Small intestine (tissue), 7 donors: ENCODE results near the gene DDR2. TPM values are rescaled to one million over a fixed set of nuclear protein-coding genes. Genes with fewer than 3 reads are reported as not detected.

Source experiments
- DNase-seq, 2 donors: peaks; one replicate each; pipeline versions ENCODE4 v3.0.0 to v3.0.0-alpha.2; 2013
- FAIRE-seq: peaks from 2 replicates; lab custom pipeline; 2012; peaks lifted over from hg19 to GRCh38; lab: Jason Lieb, UNC
- H3K27ac ChIP-seq, 3 donors: one replicate each; pipeline ENCODE4 v1.5.1; 2013; ENCODE audit warnings: low read length in 2 of 3, mild to moderate bottlenecking in 2 of 3, control low read depth in 1 of 3, inconsistent platforms in 1 of 3, low read depth in 1 of 3, moderate library complexity in 1 of 3
- H3K27me3 ChIP-seq, 3 donors: one replicate each; pipeline ENCODE4 v1.6.1; 2013; ENCODE audit warnings: low read length in 3 of 3, inconsistent platforms in 1 of 3; ENCODE audit not compliant: control insufficient read depth in 3 of 3, insufficient read depth in 3 of 3
- H3K36me3 ChIP-seq, 3 donors: one replicate each; pipeline ENCODE4 v1.6.1; 2013; ENCODE audit warnings: low read length in 3 of 3, inconsistent platforms in 1 of 3, low read depth in 1 of 3, mild to moderate bottlenecking in 1 of 3, moderate library complexity in 1 of 3; ENCODE audit not compliant: control insufficient read depth in 3 of 3, insufficient read depth in 2 of 3
- H3K4me1 ChIP-seq, 3 donors: one replicate each; pipeline ENCODE4 v1.6.1; 2013; ENCODE audit warnings: low read length in 2 of 3, inconsistent platforms in 1 of 3, low read depth in 1 of 3, mild to moderate bottlenecking in 1 of 3, moderate library complexity in 1 of 3; ENCODE audit not compliant: control insufficient read depth in 3 of 3, insufficient read depth in 2 of 3
- H3K4me3 ChIP-seq, 3 donors: one replicate each; pipeline ENCODE4 v1.5.1; 2013; ENCODE audit warnings: low read length in 3 of 3, control low read depth in 1 of 3, inconsistent platforms in 1 of 3, low read depth in 1 of 3, mild to moderate bottlenecking in 1 of 3, moderate library complexity in 1 of 3
- H3K9me3 ChIP-seq, 2 donors: one replicate each; pipeline ENCODE4 v1.6.1; 2013; ENCODE audit warnings: low read depth in 1 of 2, low read length in 1 of 2; ENCODE audit not compliant: control insufficient read depth in 2 of 2, insufficient read depth in 1 of 2
- WGBS, 3 donors: extraction: QIAGEN DNeasy Blood & Tissue Kit; methylation state at CpG; one replicate each; pipeline ENCODE4 v1.1.7; 2013; 5-methylcytosine and 5-hydroxymethylcytosine counted together
- polyA plus RNA-seq, 4 donors: library from polyadenylated mRNA; stranded (reverse) in 3 of 4; unstranded in 1 of 4; fragments of 200-250 nt in 3 of 4; fragments of 120-200 nt in 1 of 4; gene quantifications; one replicate each; pipeline versions ENCODE4 v1.2.1 to v1.2.3, GENCODE V29; 2013
- donor health status: healthy with polysubstance abuse.
- donor health status: control.
- donor health status: control.
- donor health status: Bipolar disorder and iron deficiency.
- donor health status: healthy.

The DDR2 gene
- polyA plus RNA-seq, 4 donors, result 0.89 to 11.1 (median 5.3) TPM

- H3K9me3 ChIP-seq, result no peaks in the 10 kb centered on the region
- no peak for FAIRE-seq
- H3K4me3 ChIP-seq, result peak overlapping the region in 1 of 3 donors; percentile 50
- no peaks in the 10 kb centered on the region for H3K27me3 ChIP-seq
- WGBS, 3 donors, result 57 to 76% (median 75%) methylated on average over 4 of the region's 4 CpGs
- peaks cover 0 to 3% (median 2%) of the 10 kb centered on the region in 3 donors for H3K4me1 ChIP-seq
- DNase-seq, result no peak
- H3K27ac ChIP-seq, result peak overlapping the region in 2 of 3 donors; percentile 80 to 83
- H3K36me3 ChIP-seq, result no peaks in the 10 kb centered on the region
Measured at GRCh38 chr1:162632698-162633080, 425 bp downstream of the DDR2 start.

- FAIRE-seq, result no peak
- Histone ChIP-seq H3K4me1 (peaks cover 0 to 3% (median 2%) of the 10 kb centered on the region in 3 donors), H3K36me3 (no peaks in the 10 kb centered on the region), H3K9me3 (no peaks in the 10 kb centered on the region), H3K4me3 (peak overlapping the region in 1 of 3 donors; percentile 50), H3K27me3 (no peaks in the 10 kb centered on the region), H3K27ac (peak overlapping the region in 2 of 3 donors; percentile 80 to 83)
- WGBS, 3 donors, result 70 to 85% (median 82%) methylated on average over 8 of the region's 8 CpGs
- DNase-seq, result peak in 1 of 2 donors; percentile 13
Measured at GRCh38 chr1:162633081-162633762, 958 bp downstream of the DDR2 start.

GRCh38 chr1:162635418-162635817 lies 3.2 kb downstream of the DDR2 start:
- 70 to 90% (median 80%) methylated on average over 4 of the region's 4 CpGs for WGBS, 3 donors
- H3K36me3 ChIP-seq, result no peaks in the 10 kb centered on the region
- FAIRE-seq (no peak), DNase-seq (no peak)
- no peak overlapping the region for H3K4me3 ChIP-seq
- H3K4me1 ChIP-seq, result peaks cover 0 to under 1% (median 0%) of the 10 kb centered on the region in 3 donors
- H3K27me3 ChIP-seq, result no peaks in the 10 kb centered on the region
- H3K9me3 ChIP-seq, result no peaks in the 10 kb centered on the region
- peak overlapping the region in 1 of 3 donors; percentile 22 for H3K27ac ChIP-seq

- DNase-seq, result no peak
- 92 to 94% (median 93%) methylated on average over 6 to 7 of the region's 7 CpGs for WGBS, 3 donors
- FAIRE-seq, result no peak
- no peaks in the 10 kb centered on the region for H3K36me3 ChIP-seq
- no peak overlapping the region for H3K27ac ChIP-seq
- no peaks in the 10 kb centered on the region for H3K9me3 ChIP-seq
- H3K4me1 ChIP-seq, result no peaks in the 10 kb centered on the region
- H3K4me3 ChIP-seq, result no peak overlapping the region
- H3K27me3 ChIP-seq, result no peaks in the 10 kb centered on the region
Measured at GRCh38 chr1:162639718-162640117, 7.5 kb downstream of the DDR2 start.

- no peaks in the 10 kb centered on the region for H3K9me3 ChIP-seq
- DNase-seq, result no peak
- no peak overlapping the region for H3K4me3 ChIP-seq
- FAIRE-seq, result no peak
- no peaks in the 10 kb centered on the region for H3K4me1 ChIP-seq
- H3K27me3 ChIP-seq, result no peaks in the 10 kb centered on the region
- H3K36me3 ChIP-seq, result no peaks in the 10 kb centered on the region
- WGBS, 3 donors, result 91 to 93% (median 92%) methylated on average over 2 of the region's 2 CpGs
- H3K27ac ChIP-seq, result no peak overlapping the region
Measured at GRCh38 chr1:162641114-162641513, 8.8 kb downstream of the DDR2 start.

- H3K4me1 ChIP-seq, result peaks cover 0 to 4% (median 0%) of the 10 kb centered on the region in 3 donors
- H3K36me3 ChIP-seq, result no peaks in the 10 kb centered on the region
- DNase-seq (no peak), FAIRE-seq (no peak)
- H3K4me3 ChIP-seq, result no peak overlapping the region
- H3K27ac ChIP-seq, result no peak overlapping the region
- WGBS, 3 donors, result 93 to 97% (median 95%) methylated on average over 3 of the region's 3 CpGs
- no peaks in the 10 kb centered on the region for H3K27me3 ChIP-seq
- no peaks in the 10 kb centered on the region for H3K9me3 ChIP-seq
Measured at GRCh38 chr1:162644986-162645314, 12.7 kb downstream of the DDR2 start.

GRCh38 chr1:162645666-162646065 lies 13.4 kb downstream of the DDR2 start:
- Histone ChIP-seq H3K9me3 (no peaks in the 10 kb centered on the region), H3K36me3 (no peaks in the 10 kb centered on the region), H3K4me1 (peaks cover 0 to 4% (median 0%) of the 10 kb centered on the region in 3 donors), H3K27ac (no peak overlapping the region), H3K4me3 (no peak overlapping the region), H3K27me3 (no peaks in the 10 kb centered on the region)
- FAIRE-seq, result no peak
- WGBS, 3 donors, result 74 to 86% (median 80%) methylated on average over 4 of the region's 4 CpGs
- DNase-seq, result no peak

- WGBS, 3 donors, result 67 to 75% (median 72%) methylated on average over 3 of the region's 3 CpGs
- no peak for FAIRE-seq
Measured at GRCh38 chr1:162649583-162649982, 17.3 kb downstream of the DDR2 start.

More at GRCh38 chr1:162649583-162649982, 17.3 kb downstream of the DDR2 start:
- Histone ChIP-seq H3K4me1 (peaks cover 0 to 4% (median 0%) of the 10 kb centered on the region in 3 donors), H3K9me3 (no peaks in the 10 kb centered on the region), H3K4me3 (no peak overlapping the region), H3K27me3 (no peaks in the 10 kb centered on the region), H3K27ac (no peak overlapping the region), H3K36me3 (no peaks in the 10 kb centered on the region)
- DNase-seq, result no peak
